OCI-LY7 (cell line): ENCODE data around the gene TTLL6. TPM values are rescaled to one million over a fixed set of nuclear protein-coding genes. Genes with fewer than 3 reads are reported as not detected.

Experiments used
- BruUV-seq: library from RNA; stranded (reverse); fragments of 400-500 nt; replicated peaks from 2 replicates; lab custom pipeline; 2021; lab: Mats Ljungman, UMichigan
- CTCF ChIA-PET: fragments of 300-600 bp; sonication (Branson Sonifier 250); formaldehyde crosslinking; loops from one replicate; lab custom pipeline; 2022; ENCODE audit warnings: antibody characterized with exemption; ENCODE audit not compliant: unreplicated experiment; lab: Charles Lee
- POLR2A ChIA-PET: fragments of 300-600 bp; sonication (Branson Sonifier 250); formaldehyde crosslinking; loops from one replicate; lab custom pipeline; 2022; ENCODE audit warnings: antibody characterized with exemption; lab: Charles Lee
- DNase-seq: peaks from one replicate; pipeline ENCODE4 v3.0.0-alpha.2; 2015; ENCODE audit warnings: low spot score
- H2AFZ ChIP-seq: fragments of 200-600 bp; sonication (generic), shearing (Covaris generic); 2 replicates; pipeline ENCODE4 v1.6.1; 2014; ENCODE audit warnings: mild to moderate bottlenecking, antibody characterized with exemption, low read length, moderate library complexity
- H3K27ac ChIP-seq: fragments of 200-600 bp; sonication (generic); 2 replicates; pipeline ENCODE4 v1.5.1; 2014; ENCODE audit warnings: mixed run types, low read depth, mild to moderate bottlenecking, moderate library complexity, low read length, inconsistent platforms; ENCODE audit not compliant: poor library complexity, severe bottlenecking
- H3K36me3 ChIP-seq: fragments of 200-600 bp; sonication (generic); 2 replicates; pipeline ENCODE4 v1.6.1; 2014; ENCODE audit warnings: mild to moderate bottlenecking, antibody characterized with exemption, low read length, moderate library complexity, mixed read lengths; ENCODE audit not compliant: insufficient read depth
- H3K4me1 ChIP-seq: fragments of 200-600 bp; sonication (generic); 2 replicates; pipeline ENCODE4 v1.5.1; 2014; ENCODE audit warnings: mild to moderate bottlenecking, low read length; ENCODE audit not compliant: insufficient read depth, poor library complexity, severe bottlenecking
- H3K4me2 ChIP-seq: fragments of 200-600 bp; sonication (generic); 2 replicates; pipeline ENCODE4 v1.6.1; 2014; ENCODE audit warnings: mild to moderate bottlenecking, low read length
- H3K4me3 ChIP-seq: fragments of 200-600 bp; sonication (generic); 2 replicates; pipeline ENCODE4 v1.5.1; 2014; ENCODE audit warnings: mild to moderate bottlenecking, low read depth, low read length; ENCODE audit not compliant: poor library complexity, severe bottlenecking
- H3K79me2 ChIP-seq: fragments of 200-600 bp; sonication (generic); 2 replicates; pipeline ENCODE4 v1.6.1; 2016; ENCODE audit warnings: low read depth, mild to moderate bottlenecking, low read length, moderate library complexity, mixed read lengths; ENCODE audit not compliant: insufficient read depth
- H3K9me2 ChIP-seq: fragments of 200-600 bp; sonication (generic); 2 replicates; pipeline ENCODE4 v1.6.1; 2016; ENCODE audit warnings: mild to moderate bottlenecking, low read length, mixed read lengths; ENCODE audit not compliant: insufficient read depth
- H3K9me3 ChIP-seq: fragments of 200-600 bp; sonication (generic); 2 replicates; pipeline ENCODE4 v1.6.1; 2014; ENCODE audit warnings: mild to moderate bottlenecking, mixed run types, low read length, mixed read lengths
- H4K20me1 ChIP-seq: fragments of 200-600 bp; sonication (generic); 2 replicates; pipeline ENCODE4 v1.6.1; 2014; ENCODE audit warnings: mild to moderate bottlenecking, antibody characterized with exemption, low read length, moderate library complexity, mixed read lengths; ENCODE audit not compliant: insufficient read depth
- CTCF ChIP-seq: fragments of 200-600 bp; sonication (generic); conservative IDR thresholded peaks from 2 replicates; pipeline ENCODE4 v1.5.1; 2014; ENCODE audit warnings: mild to moderate bottlenecking, antibody characterized with exemption, low read length, moderate library complexity, mixed read lengths
- EZH2phosphoT487 ChIP-seq: fragments of 200-600 bp; sonication (generic); IDR thresholded peaks from 2 replicates; pipeline ENCODE4 v1.6.1; 2018; ENCODE audit warnings: low read depth, borderline replicate concordance, mild to moderate bottlenecking, mixed run types, antibody characterized with exemption, low read length, moderate library complexity, mixed read lengths
- intact Hi-C: fragments of 100-400 bp; cut with micrococcal nuclease; formaldehyde crosslinking; loops from one replicate; pipeline ENCODE4 v1.10.0; 2022; ENCODE audit not compliant: unreplicated experiment
- total RNA-seq, 2 experiments: library from RNA; depleted of rRNA in 1 of 2; stranded (reverse); fragments of >200 nt in 1 of 2; shearing (Covaris generic) in 1 of 2; gene quantifications; 2 replicates each; pipeline ENCODE4 v1.2.3, GENCODE V29; 2014 to 2022

Gene TTLL6
- total RNA-seq, 2 experiments from 2014 or later, result not detected

- intact Hi-C loops, result no loop called here
- Histone ChIP-seq H3K4me2 (no peak overlapping the region), H3K36me3 (peaks cover 10% of the 10 kb centered on the region), H3K79me2 (no peaks in the 10 kb centered on the region), H4K20me1 (no peaks in the 10 kb centered on the region), H3K9me2 (no peaks in the 10 kb centered on the region), H3K4me1 (peaks cover 5% of the 10 kb centered on the region), H3K9me3 (no peaks in the 10 kb centered on the region), H3K4me3 (no peak overlapping the region), H2AFZ (no peak overlapping the region), H3K27ac (no peak overlapping the region)
- no peak for TF ChIP-seq CTCF
- TF ChIP-seq EZH2phosphoT487, result no peak
- no peak for DNase-seq
- CTCF ChIA-PET, result no interaction called here
- POLR2A ChIA-PET, result no interaction called here
- BruUV-seq, result TSS peak; percentile 57
Measured at GRCh38 chr17:48843187-48843900, 26.3 kb upstream of the TTLL6 start.

GRCh38 chr17:48842746-48843145 is 25.7 kb upstream of the TTLL6 start:
- peaks cover 10% of the 10 kb centered on the region for H3K36me3 ChIP-seq
- DNase-seq, result no peak
- no peaks in the 10 kb centered on the region for H4K20me1 ChIP-seq
- CTCF ChIA-PET, result no interaction called here
- no peaks in the 10 kb centered on the region for H3K9me2 ChIP-seq
- H2AFZ ChIP-seq, result no peak overlapping the region
- intact Hi-C loops, result no loop called here
- BruUV-seq, result no TSS peak
- H3K4me2 ChIP-seq, result no peak overlapping the region
- no peaks in the 10 kb centered on the region for H3K79me2 ChIP-seq
- peaks cover 5% of the 10 kb centered on the region for H3K4me1 ChIP-seq
- H3K9me3 ChIP-seq, result no peaks in the 10 kb centered on the region
- no peak overlapping the region for H3K27ac ChIP-seq
- H3K4me3 ChIP-seq, result no peak overlapping the region
- TF ChIP-seq EZH2phosphoT487 (no peak), CTCF (no peak)
- POLR2A ChIA-PET, result interaction anchor here (1.2 kb wide), 1 partner anchor 10 kb away, joined by 3 read pairs; no protein-coding TSS in a partner anchor

- Histone ChIP-seq H3K4me3 (no peak overlapping the region), H3K79me2 (no peaks in the 10 kb centered on the region), H3K9me2 (no peaks in the 10 kb centered on the region), H3K27ac (no peak overlapping the region), H2AFZ (no peak overlapping the region), H3K9me3 (no peaks in the 10 kb centered on the region), H3K36me3 (peaks cover 10% of the 10 kb centered on the region), H4K20me1 (no peaks in the 10 kb centered on the region), H3K4me2 (peak overlapping the region; percentile 12), H3K4me1 (peaks cover 5% of the 10 kb centered on the region)
- TF ChIP-seq CTCF (no peak), EZH2phosphoT487 (no peak)
- BruUV-seq, result no TSS peak
- ChIA-PET POLR2A (interaction anchor here (1.2 kb wide), 1 partner anchor 11 kb away, joined by 3 read pairs; no protein-coding TSS in a partner anchor), CTCF (no interaction called here)
- peak; percentile 26 for DNase-seq
- intact Hi-C loops, result no loop called here
Measured at GRCh38 chr17:48841395-48841831, 24.4 kb upstream of the TTLL6 start.
